HEK293T (cell line): Measurements from ENCODE around the gene HEATR9.
A peak's percentile ranks its signal among the peaks of the same experiment; 100 is the strongest.

ENCODE experiments used
- CTCF ChIA-PET: fragments of 350-600 bp; formaldehyde crosslinking; extraction: SDS; loops from one replicate; lab custom pipeline; 2021; ENCODE audit warnings: antibody characterized with exemption, inconsistent platforms; lab: Yijun Ruan, JAX
- POLR2A ChIA-PET: fragments of 350-600 bp; formaldehyde crosslinking; extraction: SDS; loops from one replicate; lab custom pipeline; 2020; ENCODE audit warnings: antibody characterized with exemption, inconsistent platforms; lab: Yijun Ruan, JAX
- DNase-seq: peaks from one replicate; pipeline ENCODE4 v3.0.0; 2012; ENCODE audit warnings: mixed read lengths; ENCODE audit errors: extremely low spot score
- ARNT ChIP-seq: fragments of 450-650 bp; IDR thresholded peaks from 2 replicates; pipeline ENCODE4 v1.6.1; 2017; ENCODE audit warnings: mild to moderate bottlenecking
- BHLHE40 ChIP-seq: fragments of 450-650 bp; IDR thresholded peaks from 2 replicates; pipeline ENCODE4 v1.6.1; 2016; ENCODE audit warnings: mild to moderate bottlenecking, moderate library complexity, borderline replicate concordance
- CTBP1 ChIP-seq: fragments of 450-650 bp; IDR thresholded peaks from 2 replicates; pipeline ENCODE4 v1.6.1; 2016; ENCODE audit warnings: borderline replicate concordance
- ELF4 ChIP-seq: fragments of 450-650 bp; IDR thresholded peaks from 2 replicates; pipeline ENCODE4 v1.6.1; 2017; ENCODE audit warnings: antibody characterized with exemption
- FOXA1 ChIP-seq: fragments of 450-650 bp; IDR thresholded peaks from 2 replicates; pipeline ENCODE4 v1.6.1; 2016; ENCODE audit warnings: mild to moderate bottlenecking
- FOXK2 ChIP-seq: fragments of 450-650 bp; IDR thresholded peaks from 2 replicates; pipeline ENCODE4 v1.6.1; 2016; ENCODE audit warnings: mild to moderate bottlenecking
- FOXM1 ChIP-seq: fragments of 450-650 bp; IDR thresholded peaks from 2 replicates; pipeline ENCODE4 v1.6.1; 2017; ENCODE audit warnings: mild to moderate bottlenecking, borderline replicate concordance
- HDGF ChIP-seq: fragments of 450-650 bp; IDR thresholded peaks from 2 replicates; pipeline ENCODE4 v1.6.1; 2017; ENCODE audit warnings: antibody characterized with exemption, borderline replicate concordance
- L3MBTL2 ChIP-seq: fragments of 450-650 bp; conservative IDR thresholded peaks from 2 replicates; pipeline ENCODE4 v1.6.1; 2016; ENCODE audit warnings: mild to moderate bottlenecking
- LEF1 ChIP-seq: fragments of 450-650 bp; IDR thresholded peaks from 2 replicates; pipeline ENCODE4 v1.6.1; 2017; ENCODE audit warnings: mild to moderate bottlenecking, borderline replicate concordance
- NFRKB ChIP-seq: fragments of 450-650 bp; IDR thresholded peaks from 2 replicates; pipeline ENCODE4 v1.6.1; 2016; ENCODE audit warnings: mild to moderate bottlenecking, moderate library complexity
- PKNOX1 ChIP-seq: fragments of 450-650 bp; IDR thresholded peaks from 2 replicates; pipeline ENCODE4 v1.6.1; 2016
- SP1 ChIP-seq: fragments of 450-650 bp; IDR thresholded peaks from 2 replicates; pipeline ENCODE4 v1.6.1; 2017
- SUZ12 ChIP-seq: fragments of 450-650 bp; IDR thresholded peaks from 2 replicates; pipeline ENCODE4 v1.6.1; 2016; ENCODE audit warnings: mild to moderate bottlenecking
- TARDBP ChIP-seq: fragments of 450-650 bp; IDR thresholded peaks from 2 replicates; pipeline ENCODE4 v1.6.1; 2016
- ZNF384 ChIP-seq: fragments of 450-650 bp; IDR thresholded peaks from 2 replicates; pipeline ENCODE4 v1.6.1; 2016

The HEATR9 gene

GRCh38 chr17:35821308-35821707 is 47.4 kb downstream of the HEATR9 start:
- ChIA-PET POLR2A (interaction anchor here (4.8 kb wide), 1 partner anchor 13 kb away, joined by 36 read pairs; the partner anchor contains the start of gene TAF15), CTCF (interaction anchor here (1.0 kb wide), 1 partner anchor 57 kb away, joined by 6 read pairs; no protein-coding TSS in a partner anchor)
- TF ChIP-seq PKNOX1 (no peak), TARDBP (no peak), ARNT (no peak), FOXM1 (no peak)
- DNase-seq, result no peak

GRCh38 chr17:35819455-35819854 is 49.2 kb downstream of the HEATR9 start:
- POLR2A ChIA-PET, result interaction anchor here (0.9 to 4.8 kb wide), 4 partner anchors 9 to 97 kb away, joined by 3 to 36 read pairs (median 4); partner anchors contain the start of gene TAF15
- TF ChIP-seq HDGF (no peak), L3MBTL2 (no peak), FOXK2 (no peak), FOXM1 (no peak), FOXA1 (no peak), SP1 (no peak), BHLHE40 (no peak), TARDBP (no peak), ELF4 (no peak), PKNOX1 (no peak), SUZ12 (no peak), ARNT (no peak), NFRKB (no peak), LEF1 (no peak), CTBP1 (no peak), ZNF384 (no peak)
- DNase-seq, result no peak
- CTCF ChIA-PET, result no interaction called here

- DNase-seq, result no peak
- POLR2A ChIA-PET, result interaction anchor here (1.4 to 4.8 kb wide), 5 partner anchors 9 to 239 kb away, joined by 3 to 36 read pairs (median 4); partner anchors contain the start of genes PEX12 and TAF15
- CTCF ChIA-PET, result interaction anchor here (0.6 to 2.5 kb wide), 2 partner anchors 53 to 60 kb away, joined by 4 to 15 read pairs; no protein-coding TSS in a partner anchor
- TF ChIP-seq L3MBTL2, result no peak
- no peak for TF ChIP-seq NFRKB
- no peak for TF ChIP-seq FOXK2
- TF ChIP-seq SP1, result no peak
- TF ChIP-seq LEF1, result no peak
- TF ChIP-seq ZNF384, result no peak
- no peak for TF ChIP-seq HDGF
- TF ChIP-seq BHLHE40, result no peak
- TF ChIP-seq FOXA1, result no peak
- TF ChIP-seq FOXM1, result no peak
- no peak for TF ChIP-seq SUZ12
- TF ChIP-seq CTBP1, result no peak
- no peak for TF ChIP-seq ELF4
Observed at GRCh38 chr17:35817196-35817595, 51.5 kb downstream of the HEATR9 start.

GRCh38 chr17:35816723-35817122 is 52.0 kb downstream of the HEATR9 start:
- ChIA-PET POLR2A (interaction anchor here (1.4 to 4.8 kb wide), 5 partner anchors 8 to 238 kb away, joined by 3 to 36 read pairs (median 4); partner anchors contain the start of genes PEX12 and TAF15), CTCF (interaction anchor here (0.6 to 2.5 kb wide), 2 partner anchors 53 to 60 kb away, joined by 4 to 15 read pairs; no protein-coding TSS in a partner anchor)
- 0 out of 2 replicates have a peak, but pooled peaks have one; percentile 10 for TF ChIP-seq ZNF384
- TF ChIP-seq LEF1, result no peak
- DNase-seq, result no peak

- TF ChIP-seq FOXA1, result no peak
- no peak for TF ChIP-seq FOXK2
- no peak for TF ChIP-seq BHLHE40
- no peak for TF ChIP-seq TARDBP
- TF ChIP-seq SUZ12, result no peak
- TF ChIP-seq NFRKB, result no peak
- TF ChIP-seq LEF1, result no peak
- TF ChIP-seq ELF4, result no peak
- no peak for TF ChIP-seq FOXM1
- no peak for TF ChIP-seq ZNF384
- TF ChIP-seq SP1, result no peak
- no peak for TF ChIP-seq HDGF
- TF ChIP-seq ARNT, result no peak
- TF ChIP-seq L3MBTL2, result no peak
- no peak for TF ChIP-seq CTBP1
- ChIA-PET POLR2A (interaction anchor here (0.7 kb wide), 1 partner anchor 232 kb away, joined by 3 read pairs; no protein-coding TSS in a partner anchor), CTCF (interaction anchor here (2.5 kb wide), 1 partner anchor 49 kb away, joined by 12 read pairs; no protein-coding TSS in a partner anchor)
- DNase-seq, result no peak
Observed at GRCh38 chr17:35812456-35812855, 56.2 kb downstream of the HEATR9 start.

- POLR2A ChIA-PET, result interaction anchor here (0.7 to 4.7 kb wide), 4 partner anchors 37 to 647 kb away, joined by 3 to 104 read pairs (median 3); no protein-coding TSS in a partner anchor
- CTCF ChIA-PET, result interaction anchor here (1.9 to 2.5 kb wide), 2 partner anchors 48 kb away, joined by 9 to 12 read pairs; no protein-coding TSS in a partner anchor
- TF ChIP-seq ZNF384 (no peak), L3MBTL2 (no peak), FOXA1 (no peak), SUZ12 (no peak), SP1 (no peak), TARDBP (no peak), NFRKB (no peak), BHLHE40 (no peak), LEF1 (no peak), ELF4 (no peak), HDGF (no peak), PKNOX1 (no peak), FOXK2 (no peak), ARNT (no peak), FOXM1 (no peak)
- DNase-seq, result no peak
Observed at GRCh38 chr17:35811759-35812158, 56.9 kb downstream of the HEATR9 start.
